SK-N-SH (cell line): Measurements from ENCODE around the gene ALOX5AP. TPM values are rescaled to one million over a fixed set of nuclear protein-coding genes. Genes with fewer than 3 reads are reported as not detected.

Source experiments
- CTCF ChIA-PET: fragments of 300-600, 350-600 bp; formaldehyde crosslinking; extraction: SDS; loops from one replicate; lab custom pipeline; 2021; lab: Yijun Ruan, JAX
- POLR2A ChIA-PET: fragments of 350-600 bp; sonication (Branson Sonifier 250); formaldehyde crosslinking; extraction: SDS; loops from one replicate; lab custom pipeline; 2020; ENCODE audit warnings: antibody characterized with exemption, inconsistent platforms; lab: Yijun Ruan, JAX
- DNase-seq: peaks from one replicate; pipeline ENCODE4 v3.0.0; 2012
- H2AFZ ChIP-seq: fragments of 200-600 bp; sonication (generic); 2 replicates; pipeline ENCODE4 v1.8.1; 2016; ENCODE audit warnings: antibody characterized with exemption, mild to moderate bottlenecking, low read depth
- H3F3A ChIP-seq: fragments of 200-600 bp; sonication (generic); replicated peaks from 2 replicates; pipeline ENCODE3; 2016; ENCODE audit warnings: antibody characterized with exemption, mild to moderate bottlenecking; ENCODE audit not compliant: insufficient read depth
- H3K27ac ChIP-seq, 2 experiments: fragments of 200-500 bp in 1 of 2; fragments of 200-600 bp in 1 of 2; sonication (Bioruptor generic) in 1 of 2; sonication (generic), shearing (Covaris generic) in 1 of 2; 2 replicates each; pipeline versions ENCODE4 v1.5.1 to v1.6.1; 2014 to 2016; ENCODE audit warnings: low read depth in 2 of 2, inconsistent platforms in 1 of 2, low read length in 1 of 2, mild to moderate bottlenecking in 1 of 2, mixed read lengths in 1 of 2
- H3K27me3 ChIP-seq: fragments of 200-600 bp; sonication (generic), shearing (Covaris generic); 2 replicates; pipeline ENCODE4 v1.6.1; 2016; ENCODE audit warnings: mixed run types; ENCODE audit not compliant: insufficient read depth
- H3K36me3 ChIP-seq, 2 experiments: fragments of 200-500 bp in 1 of 2; fragments of 200-600 bp in 1 of 2; sonication (Bioruptor generic) in 1 of 2; sonication (generic) in 1 of 2; replicated peaks in 1 of 2; 2 replicates each; pipeline versions ENCODE3 to v1.5.1; 2014 to 2016; ENCODE audit warnings: low read length in 1 of 2, mild to moderate bottlenecking in 1 of 2; ENCODE audit not compliant: insufficient read depth in 2 of 2, control insufficient read depth in 1 of 2
- H3K4me1 ChIP-seq, 2 experiments: fragments of 200-500 bp in 1 of 2; fragments of 200-600 bp in 1 of 2; sonication (Bioruptor generic) in 1 of 2; sonication (generic), shearing (Covaris generic) in 1 of 2; 2 replicates each; pipeline versions ENCODE4 v1.5.1 to v1.6.1; 2014 to 2016; ENCODE audit warnings: low read depth in 1 of 2, low read length in 1 of 2, mixed run types in 1 of 2; ENCODE audit not compliant: insufficient read depth in 2 of 2, control insufficient read depth in 1 of 2
- H3K4me2 ChIP-seq: fragments of 200-600 bp; sonication (generic), shearing (Covaris generic); 2 replicates; pipeline ENCODE4 v1.6.1; 2017; ENCODE audit warnings: mixed run types
- H3K4me3 ChIP-seq, 2 experiments: fragments of 200-500 bp in 1 of 2; fragments of 200-600 bp in 1 of 2; sonication (Bioruptor generic) in 1 of 2; sonication (generic), shearing (Covaris generic) in 1 of 2; 2 replicates each; pipeline versions ENCODE4 v1.5.1 to v1.8.1; 2014 to 2016; ENCODE audit warnings: low read depth in 2 of 2, inconsistent platforms in 1 of 2, low read length in 1 of 2, mild to moderate bottlenecking in 1 of 2, mixed read lengths in 1 of 2, moderate library complexity in 1 of 2
- H3K79me2 ChIP-seq: fragments of 200-600 bp; sonication (generic); 2 replicates; pipeline ENCODE4 v1.8.1; 2017; ENCODE audit warnings: mild to moderate bottlenecking; ENCODE audit not compliant: insufficient read depth
- H3K9ac ChIP-seq: fragments of 200-600 bp; sonication (generic); 2 replicates; pipeline ENCODE4 v1.6.1; 2017; ENCODE audit warnings: mixed run types
- H3K9me2 ChIP-seq: fragments of 200-600 bp; sonication (generic); 2 replicates; pipeline ENCODE4 v1.6.1; 2017; ENCODE audit warnings: mixed run types
- H3K9me3 ChIP-seq: fragments of 200-600 bp; sonication (generic); 2 replicates; pipeline ENCODE4 v1.6.1; 2017; ENCODE audit warnings: mixed run types, mild to moderate bottlenecking, moderate library complexity
- H4K20me1 ChIP-seq: fragments of 200-600 bp; sonication (generic); 2 replicates; pipeline ENCODE4 v1.6.1; 2017; ENCODE audit warnings: mild to moderate bottlenecking, mixed run types; ENCODE audit not compliant: insufficient read depth
- CHD2 ChIP-seq: fragments of 150-350 bp; IDR thresholded peaks from 2 replicates; pipeline ENCODE4 v1.6.1; 2018; ENCODE audit warnings: low read length; ENCODE audit not compliant: partially characterized antibody
- ELF1 ChIP-seq: IDR thresholded peaks from 2 replicates; pipeline ENCODE4 v1.4.0; 2012
- GABPA ChIP-seq: IDR thresholded peaks from 2 replicates; pipeline ENCODE4 v1.4.0; 2012; ENCODE audit warnings: low read depth, mild to moderate bottlenecking
- IRF3 ChIP-seq: fragments of 150-350 bp; IDR thresholded peaks from 2 replicates; pipeline ENCODE4 v1.6.1; 2016; ENCODE audit warnings: mild to moderate bottlenecking, low read depth, low read length
- POLR2AphosphoS5 ChIP-seq: IDR thresholded peaks from 2 replicates; pipeline ENCODE4 v1.6.1; 2012; ENCODE audit warnings: low read depth, low read length
- RCOR1 ChIP-seq: fragments of 150-350 bp; IDR thresholded peaks from 2 replicates; pipeline ENCODE4 v1.6.1; 2017; ENCODE audit warnings: antibody characterized with exemption, low read length
- REST ChIP-seq: IDR thresholded peaks from 2 replicates; pipeline ENCODE4 v1.6.1; 2012; ENCODE audit warnings: mild to moderate bottlenecking, low read depth, low read length, moderate library complexity
- RFX5 ChIP-seq: IDR thresholded peaks from 2 replicates; pipeline ENCODE4 v1.6.1; 2012; ENCODE audit warnings: mild to moderate bottlenecking, improper control_type of control experiment, low read length
- RXRA ChIP-seq: IDR thresholded peaks from 2 replicates; pipeline ENCODE4 v1.4.0; 2012; ENCODE audit warnings: low read depth, mild to moderate bottlenecking, borderline replicate concordance
- SIN3A ChIP-seq: IDR thresholded peaks from 2 replicates; pipeline ENCODE4 v1.6.1; 2012; ENCODE audit warnings: low read depth, mild to moderate bottlenecking, low read length, moderate library complexity, borderline replicate concordance
- SMC3 ChIP-seq: IDR thresholded peaks from 2 replicates; pipeline ENCODE4 v1.6.1; 2012; ENCODE audit warnings: low read depth, low read length, improper control_type of control experiment
- USF2 ChIP-seq: fragments of 150-350 bp; IDR thresholded peaks from 2 replicates; pipeline ENCODE4 v1.6.1; 2017; ENCODE audit warnings: antibody characterized with exemption, low read length, low read depth, borderline replicate concordance
- YY1 ChIP-seq: IDR thresholded peaks from 2 replicates; pipeline ENCODE4 v1.4.0; 2012; ENCODE audit warnings: low read depth, mild to moderate bottlenecking
- WGBS: methylation state at CpG from one replicate; pipeline ENCODE4 v1.1.6; 2017; ENCODE audit warnings: low lambda C conversion rate; 5-methylcytosine and 5-hydroxymethylcytosine counted together
- polyA plus RNA-seq, 3 experiments: library from polyadenylated mRNA; depleted of rRNA; stranded (reverse); fragments of >200 nt; gene quantifications; 2 replicates each; pipeline ENCODE4 v1.2.3, GENCODE V29; 2012
- TF ChIP-seq, protein P1 (sequence below): IDR thresholded peaks from 2 replicates; pipeline ENCODE4 v1.4.0; 2012; ENCODE audit warnings: low read depth, borderline replicate concordance
- TF ChIP-seq, protein P2 (sequence below): IDR thresholded peaks from 2 replicates; pipeline ENCODE4 v1.4.0; 2012; ENCODE audit warnings: low read depth
- TF ChIP-seq, protein P3 (sequence below): IDR thresholded peaks from 2 replicates; pipeline ENCODE4; 2012

Gene ALOX5AP
- polyA plus RNA-seq, 1 of the 3 experiments (the other 2 are of a cell fraction) = 1.3 TPM

GRCh38 chr13:30685987-30686386 lies 49.4 kb upstream of the ALOX5AP start:
- no peak overlapping the region for H2AFZ ChIP-seq
- H3K9me2 ChIP-seq = no peaks in the 10 kb centered on the region
- H3K9me3 ChIP-seq = no peaks in the 10 kb centered on the region
- H3K79me2 ChIP-seq = no peaks in the 10 kb centered on the region
- H3F3A ChIP-seq = peaks cover 4% of the 10 kb centered on the region
- no peaks in the 10 kb centered on the region for H4K20me1 ChIP-seq
- H3K4me3 ChIP-seq = no peak overlapping the region
- no peak overlapping the region for H3K4me2 ChIP-seq
- H3K36me3 ChIP-seq = no peaks in the 10 kb centered on the region
- 80% methylated on average over 2 of the region's 2 CpGs for WGBS
- no peak for DNase-seq
- no peaks in the 10 kb centered on the region for H3K27me3 ChIP-seq
- TF ChIP-seq, protein P1, sequence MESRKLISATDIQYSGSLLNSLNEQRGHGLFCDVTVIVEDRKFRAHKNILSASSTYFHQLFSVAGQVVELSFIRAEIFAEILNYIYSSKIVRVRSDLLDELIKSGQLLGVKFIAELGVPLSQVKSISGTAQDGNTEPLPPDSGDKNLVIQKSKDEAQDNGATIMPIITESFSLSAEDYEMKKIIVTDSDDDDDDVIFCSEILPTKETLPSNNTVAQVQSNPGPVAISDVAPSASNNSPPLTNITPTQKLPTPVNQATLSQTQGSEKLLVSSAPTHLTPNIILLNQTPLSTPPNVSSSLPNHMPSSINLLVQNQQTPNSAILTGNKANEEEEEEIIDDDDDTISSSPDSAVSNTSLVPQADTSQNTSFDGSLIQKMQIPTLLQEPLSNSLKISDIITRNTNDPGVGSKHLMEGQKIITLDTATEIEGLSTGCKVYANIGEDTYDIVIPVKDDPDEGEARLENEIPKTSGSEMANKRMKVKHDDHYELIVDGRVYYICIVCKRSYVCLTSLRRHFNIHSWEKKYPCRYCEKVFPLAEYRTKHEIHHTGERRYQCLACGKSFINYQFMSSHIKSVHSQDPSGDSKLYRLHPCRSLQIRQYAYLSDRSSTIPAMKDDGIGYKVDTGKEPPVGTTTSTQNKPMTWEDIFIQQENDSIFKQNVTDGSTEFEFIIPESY = no peak
- TF ChIP-seq SMC3 (no peak), RCOR1 (no peak), CHD2 (no peak), GABPA (no peak), POLR2AphosphoS5 (no peak), USF2 (no peak), SIN3A (no peak), YY1 (no peak), RXRA (no peak), ELF1 (no peak), IRF3 (no peak), RFX5 (no peak)
- TF ChIP-seq, protein P2, sequence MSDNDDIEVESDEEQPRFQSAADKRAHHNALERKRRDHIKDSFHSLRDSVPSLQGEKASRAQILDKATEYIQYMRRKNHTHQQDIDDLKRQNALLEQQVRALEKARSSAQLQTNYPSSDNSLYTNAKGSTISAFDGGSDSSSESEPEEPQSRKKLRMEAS = no peak
- no peak overlapping the region for H3K9ac ChIP-seq
- no peak overlapping the region for H3K27ac ChIP-seq
- H3K4me1 ChIP-seq = peaks cover 0 to 8% of the 10 kb centered on the region in 2 experiments; a peak in 3 of 4 replicates
- POLR2A ChIA-PET = no interaction called here
- CTCF ChIA-PET = interaction anchor here (0.8 to 1.2 kb wide), 3 partner anchors 11 to 359 kb away, joined by 3 read pairs; no protein-coding TSS in a partner anchor

- DNase-seq = no peak
- H3K9ac ChIP-seq = no peak overlapping the region
- CTCF ChIA-PET = interaction anchor here (1.2 to 1.7 kb wide), 2 partner anchors 9 to 178 kb away, joined by 3 to 4 read pairs; no protein-coding TSS in a partner anchor
- H3K27ac ChIP-seq = no peak overlapping the region
- H3F3A ChIP-seq = peaks cover 4% of the 10 kb centered on the region
- no peaks in the 10 kb centered on the region for H3K79me2 ChIP-seq
- no peaks in the 10 kb centered on the region for H3K9me2 ChIP-seq
- H3K4me3 ChIP-seq = no peak overlapping the region
- H3K27me3 ChIP-seq = no peaks in the 10 kb centered on the region
- TF ChIP-seq RCOR1 (no peak), REST (no peak), POLR2AphosphoS5 (no peak)
- TF ChIP-seq, protein P3, sequence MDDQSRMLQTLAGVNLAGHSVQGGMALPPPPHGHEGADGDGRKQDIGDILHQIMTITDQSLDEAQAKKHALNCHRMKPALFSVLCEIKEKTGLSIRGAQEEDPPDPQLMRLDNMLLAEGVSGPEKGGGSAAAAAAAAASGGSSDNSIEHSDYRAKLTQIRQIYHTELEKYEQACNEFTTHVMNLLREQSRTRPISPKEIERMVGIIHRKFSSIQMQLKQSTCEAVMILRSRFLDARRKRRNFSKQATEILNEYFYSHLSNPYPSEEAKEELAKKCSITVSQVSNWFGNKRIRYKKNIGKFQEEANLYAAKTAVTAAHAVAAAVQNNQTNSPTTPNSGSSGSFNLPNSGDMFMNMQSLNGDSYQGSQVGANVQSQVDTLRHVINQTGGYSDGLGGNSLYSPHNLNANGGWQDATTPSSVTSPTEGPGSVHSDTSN = no peak
- TF ChIP-seq, all 33 proteins: peak for 0
- H3K36me3 ChIP-seq = no peaks in the 10 kb centered on the region
- H4K20me1 ChIP-seq = no peaks in the 10 kb centered on the region
- WGBS = 80% methylated on average over 3 of the region's 3 CpGs
- H2AFZ ChIP-seq = no peak overlapping the region
- POLR2A ChIA-PET = no interaction called here
- H3K4me1 ChIP-seq = no peaks in the 10 kb centered on the region
- H3K9me3 ChIP-seq = no peaks in the 10 kb centered on the region
- H3K4me2 ChIP-seq = no peak overlapping the region
Observed at GRCh38 chr13:30687601-30688000, 47.7 kb upstream of the ALOX5AP start.
